ENCODE data around the gene LRRC74B. TPM values are rescaled to one million over a fixed set of nuclear protein-coding genes. Genes with fewer than 3 reads are reported as not detected.

Gene LRRC74B
- polyA plus RNA-seq, 1 of the 3 experiments (the other 2 are of a cell fraction) = 0.03 TPM

- POLR2A ChIA-PET = no interaction called here
- H3K36me3 ChIP-seq (replicated peaks in 1 of 2; ENCODE audit: control insufficient read depth in 1 of 2, insufficient read depth in 2 of 2, low read length in 1 of 2) = no peaks in the 10 kb centered on the region
- peaks cover 0 to 5% of the 10 kb centered on the region in 2 experiments; a peak in 1 of 4 replicates for H3K4me1 ChIP-seq (ENCODE audit: control insufficient read depth in 1 of 2, insufficient read depth in 2 of 2, low read depth in 1 of 2, low read length in 1 of 2)
- peaks cover 4% of the 10 kb centered on the region for H3F3A ChIP-seq (replicated peaks; ENCODE audit: insufficient read depth)
- H3K9me2 ChIP-seq = no peaks in the 10 kb centered on the region
- H3K9me3 ChIP-seq = no peaks in the 10 kb centered on the region
- no peaks in the 10 kb centered on the region for H4K20me1 ChIP-seq (ENCODE audit: insufficient read depth)
- DNase-seq = no peak
- no peak for TF ChIP-seq SIN3A (IDR thresholded peaks at IDR 0.05; ENCODE audit: borderline replicate concordance, low read depth, low read length)
- TF ChIP-seq FOXM1 (IDR thresholded peaks at IDR 0.05; ENCODE audit: low read depth) = no peak
- TF ChIP-seq USF1 (IDR thresholded peaks at IDR 0.05; ENCODE audit: borderline replicate concordance, low read depth) = no peak
- TF ChIP-seq PBX3 (IDR thresholded peaks at IDR 0.05) = no peak
- TF ChIP-seq GATA2 (CRISPR knock-in tag; IDR thresholded peaks at IDR 0.05) = no peak
- TF ChIP-seq MEF2A (IDR thresholded peaks at IDR 0.05; ENCODE audit: borderline replicate concordance, low read depth) = no peak
- no peak for TF ChIP-seq RXRA (IDR thresholded peaks at IDR 0.05; ENCODE audit: borderline replicate concordance, low read depth)
- no peak for TF ChIP-seq CTCF (IDR thresholded peaks at IDR 0.05)
- no peak for TF ChIP-seq RAD21 (IDR thresholded peaks at IDR 0.05; ENCODE audit: low read length)
- no peak for TF ChIP-seq USF2 (IDR thresholded peaks at IDR 0.05; ENCODE audit: borderline replicate concordance, low read depth, low read length)
- TF ChIP-seq TAF1 (IDR thresholded peaks at IDR 0.05; ENCODE audit: borderline replicate concordance, low read depth, low read length) = no peak
- TF ChIP-seq CHD2 (IDR thresholded peaks at IDR 0.05; ENCODE audit: low read length, partially characterized antibody) = no peak
- no peak for TF ChIP-seq EZH2phosphoT487 (IDR thresholded peaks at IDR 0.05; ENCODE audit: borderline replicate concordance, low read depth)
- no peak for TF ChIP-seq RCOR1 (IDR thresholded peaks at IDR 0.05; ENCODE audit: low read length)
- no peaks in the 10 kb centered on the region for H3K27me3 ChIP-seq (ENCODE audit: insufficient read depth)
- no peak overlapping the region for H3K9ac ChIP-seq
- no peak overlapping the region for H3K4me2 ChIP-seq
- H3K4me3 ChIP-seq (ENCODE audit: low read depth in 2 of 2, low read length in 1 of 2) = no peak overlapping the region
- no peaks in the 10 kb centered on the region for H3K79me2 ChIP-seq (ENCODE audit: insufficient read depth)
- CTCF ChIA-PET = no interaction called here
- H3K27ac ChIP-seq (ENCODE audit: low read depth in 2 of 2, low read length in 1 of 2) = no peak overlapping the region
- WGBS (ENCODE audit: low lambda C conversion rate) = 82% methylated on average over 19 of the region's 21 CpGs
- H2AFZ ChIP-seq (ENCODE audit: low read depth) = no peak overlapping the region
Measured at GRCh38 chr22:21076912-21077625, 31.3 kb downstream of the LRRC74B start.

Measured in SK-N-SH (cell line).